ENCODE data around the gene EHMT1. TPM values are rescaled to one million over a fixed set of nuclear protein-coding genes. Genes with fewer than 3 reads are reported as not detected.

EHMT1 gene
- polyA plus RNA-seq, 5 donors = 64.9 to 91.2 (median 73.8) TPM

DNA sequence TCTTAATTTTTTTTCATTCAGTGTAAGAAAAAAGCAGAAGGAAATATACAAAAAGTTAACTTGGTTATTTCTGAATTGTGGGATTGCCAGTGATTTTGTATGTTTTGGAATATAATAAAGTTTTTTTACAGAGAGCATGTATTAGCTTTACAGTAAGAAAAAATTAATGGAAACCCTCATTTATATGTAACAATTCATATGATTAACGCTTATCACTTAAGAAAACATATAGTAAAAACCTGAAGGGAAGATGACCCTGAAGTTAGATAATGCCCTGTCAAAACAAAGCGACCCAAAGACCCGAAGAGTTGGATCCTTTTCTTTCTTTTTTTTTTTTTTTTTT, 52.4 kb downstream of the EHMT1 start:
- no peak for DNase-seq

DNA sequence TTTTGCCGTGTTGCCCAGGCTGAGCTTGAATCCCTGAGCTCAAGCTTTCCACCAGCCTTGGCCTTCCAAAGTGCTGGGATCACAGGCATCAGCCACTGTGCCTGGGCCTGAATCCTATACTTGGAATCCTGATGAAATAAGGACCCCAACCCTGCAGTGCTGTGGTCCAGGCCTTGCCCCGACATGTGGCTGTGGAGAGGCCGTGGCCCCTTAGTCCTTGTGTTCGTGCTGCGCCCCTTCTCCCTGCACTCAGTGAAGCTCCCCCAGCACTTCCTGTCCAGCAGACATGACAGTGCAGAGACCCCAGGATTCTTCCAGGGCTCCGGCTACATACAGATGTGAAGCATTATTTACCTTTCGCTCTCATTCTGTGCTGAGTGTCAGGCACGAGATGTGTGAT, 52.9 kb downstream of the EHMT1 start:
- no peak for DNase-seq

DNA sequence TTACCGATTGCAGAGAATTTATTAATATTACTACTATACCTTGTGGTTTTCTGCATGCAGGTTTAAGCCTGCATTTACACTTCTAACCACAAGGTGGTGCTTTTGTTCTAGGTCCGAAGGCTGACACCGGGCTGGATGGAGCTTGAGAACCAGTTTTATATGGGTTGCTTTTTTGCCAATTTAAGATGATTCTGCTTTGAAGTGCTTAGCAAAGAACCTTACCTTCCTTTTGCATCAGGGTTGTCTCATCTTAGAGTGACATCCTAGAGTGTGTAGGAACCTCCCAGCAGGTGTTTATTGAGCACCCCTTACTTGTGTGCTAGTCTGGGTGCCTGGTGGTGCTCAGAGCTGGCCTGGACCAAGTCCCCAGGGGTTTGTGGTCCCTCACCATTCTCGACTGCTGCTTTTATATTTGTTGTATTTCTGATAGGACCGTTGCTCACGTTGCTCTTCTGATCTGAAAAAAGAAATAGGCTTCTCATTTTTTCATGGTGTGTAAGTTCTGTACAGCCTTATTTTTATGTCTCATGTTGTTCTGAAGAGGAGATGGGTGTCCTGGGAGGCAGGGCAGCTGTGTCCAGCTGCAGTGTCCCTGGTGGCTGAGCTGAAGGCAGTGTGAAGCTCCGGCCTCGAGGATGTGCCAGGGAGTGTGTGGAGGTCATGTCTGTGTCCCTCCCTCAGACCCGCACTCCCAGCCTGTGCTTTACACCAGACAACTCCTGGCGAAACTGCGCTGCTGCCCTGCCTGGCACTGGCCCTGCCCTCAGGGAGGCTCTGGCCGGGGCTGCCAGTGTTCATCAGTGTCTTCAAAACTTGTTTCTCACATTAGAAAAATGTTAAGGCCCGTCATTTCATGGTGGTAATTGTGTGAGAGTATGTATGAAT, 54.3 kb downstream of the EHMT1 start:
- peak in 1 of 2 donors; percentile 55 for DNase-seq

DNA sequence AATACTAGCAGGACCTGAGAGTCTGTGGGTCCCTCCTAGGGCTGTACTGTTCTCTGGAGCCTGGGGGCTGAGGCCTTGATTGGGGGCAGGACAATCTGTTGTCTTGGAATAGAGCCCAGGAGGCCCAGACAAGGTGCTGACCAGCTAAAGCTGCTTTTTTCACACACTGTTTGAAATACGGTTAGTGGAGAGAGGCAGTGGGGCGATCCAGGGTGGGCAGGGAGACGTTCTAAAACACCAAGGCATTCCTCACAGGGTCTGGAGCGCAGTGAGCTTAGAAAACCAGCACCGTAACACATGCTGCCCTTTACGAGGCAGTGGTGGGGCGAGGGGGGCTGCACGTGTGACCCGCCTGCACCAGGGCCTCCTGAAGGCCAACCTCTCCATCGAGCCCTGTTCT, 55.1 kb downstream of the EHMT1 start:
- no peak for DNase-seq

DNA sequence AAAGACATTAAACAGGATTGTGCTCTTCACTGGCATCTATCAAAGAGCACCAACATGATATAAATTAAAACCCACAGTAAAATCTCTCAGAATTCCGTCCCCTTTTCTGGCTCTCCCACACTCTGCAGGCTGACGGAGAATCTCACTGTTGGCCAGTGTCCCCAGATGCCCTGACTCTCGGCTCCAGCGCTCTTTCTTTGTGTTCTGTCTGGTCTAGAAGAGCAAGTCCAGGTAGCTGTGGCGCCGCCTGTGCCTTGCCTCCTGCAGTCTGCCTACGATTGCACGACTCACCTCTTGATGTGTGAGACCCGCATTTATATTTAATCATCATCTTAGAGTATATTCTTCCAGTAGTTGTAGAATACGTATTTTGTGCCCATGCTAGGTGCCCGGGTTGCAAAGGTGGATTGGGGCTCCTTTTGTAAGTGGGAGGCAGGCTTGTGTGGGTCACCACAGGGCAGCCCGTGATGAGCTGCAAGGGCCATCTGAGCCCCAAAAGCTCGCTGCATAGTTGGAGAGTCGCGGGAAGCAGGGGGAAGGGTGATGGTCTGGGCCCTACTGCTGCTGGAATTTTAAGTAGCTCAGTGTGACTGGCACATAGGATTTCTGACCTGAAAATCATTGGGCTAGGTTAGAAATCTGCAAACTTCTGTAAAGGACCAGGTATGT, 55.6 kb downstream of the EHMT1 start:
- no peak for DNase-seq

DNA sequence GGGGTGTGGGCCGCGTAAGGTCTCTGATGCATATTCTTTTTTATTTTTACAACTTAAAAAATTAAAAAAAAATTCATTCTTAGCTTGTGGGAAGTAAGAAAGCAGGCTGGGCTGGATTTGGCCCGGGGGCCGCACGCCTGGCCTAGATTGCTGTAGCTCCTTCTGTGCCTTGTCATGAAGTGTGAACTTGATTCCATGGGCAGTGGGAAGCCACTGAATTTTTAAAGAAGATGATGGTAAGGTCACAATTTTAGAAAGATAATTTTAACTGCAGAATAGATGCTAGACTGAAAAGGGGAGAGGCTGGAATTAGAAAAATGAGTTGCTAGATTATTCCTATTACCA, 56.1 kb downstream of the EHMT1 start:
- DNase-seq = no peak

DNA sequence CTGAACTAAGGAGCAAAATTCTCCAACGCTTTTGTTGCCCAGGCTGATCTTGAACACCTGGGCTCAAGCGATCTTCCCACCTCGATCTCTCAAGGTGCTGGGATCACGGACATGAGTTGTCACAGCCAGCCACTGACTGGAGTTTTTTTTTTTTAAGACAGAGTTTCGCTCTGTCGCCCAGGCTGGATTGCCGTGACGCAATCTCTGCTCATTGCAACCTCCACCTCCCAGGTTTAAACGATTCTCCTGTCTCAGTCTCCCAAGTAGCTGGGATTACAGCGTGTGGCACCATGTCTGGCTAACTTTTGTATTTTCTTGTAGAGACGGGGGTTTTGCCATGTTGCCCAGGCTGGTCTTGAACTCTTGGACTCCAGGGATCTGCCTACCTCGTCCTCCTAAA, 58.2 kb downstream of the EHMT1 start:
- DNase-seq = no peak

DNA sequence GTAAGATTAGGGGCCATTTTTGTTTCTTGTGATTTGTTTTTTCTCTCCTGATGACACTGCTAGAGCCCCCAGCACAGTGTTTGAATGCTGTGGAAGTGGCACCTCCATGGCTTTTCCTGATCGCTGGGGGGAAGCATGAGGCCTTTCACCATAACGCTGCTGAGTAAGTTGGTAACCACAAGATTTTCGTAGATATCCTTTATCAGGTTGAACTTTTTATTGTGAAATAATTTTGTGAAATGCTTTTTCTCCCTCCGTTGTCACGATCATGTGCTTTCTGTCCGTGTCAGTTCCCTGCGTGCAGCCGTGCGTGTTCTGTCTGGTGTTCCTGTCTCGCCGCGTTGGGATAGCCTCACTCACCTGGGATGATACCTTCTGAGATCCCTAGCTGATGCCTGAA, 59.4 kb downstream of the EHMT1 start:
- DNase-seq = no peak

DNA sequence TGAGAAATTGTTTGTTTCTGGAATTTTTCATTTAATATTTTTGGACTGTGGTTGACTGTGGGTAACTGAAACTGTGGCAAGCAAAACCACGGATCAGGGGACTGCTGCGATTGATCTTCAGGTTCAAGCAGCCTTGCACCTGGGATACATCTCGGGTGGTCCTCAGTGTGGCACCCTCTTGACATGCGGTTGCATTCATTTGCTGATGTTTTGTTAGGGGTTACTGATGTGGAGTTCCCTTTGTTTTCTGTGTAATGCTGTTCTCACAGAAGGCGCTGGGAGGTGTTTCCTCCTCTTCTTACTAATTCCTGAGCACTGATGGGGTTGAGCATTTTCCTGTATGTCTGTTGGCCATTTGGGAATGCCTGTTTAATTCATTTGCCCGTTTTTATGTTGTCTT, 60.4 kb downstream of the EHMT1 start:
- no peak for DNase-seq

DNA sequence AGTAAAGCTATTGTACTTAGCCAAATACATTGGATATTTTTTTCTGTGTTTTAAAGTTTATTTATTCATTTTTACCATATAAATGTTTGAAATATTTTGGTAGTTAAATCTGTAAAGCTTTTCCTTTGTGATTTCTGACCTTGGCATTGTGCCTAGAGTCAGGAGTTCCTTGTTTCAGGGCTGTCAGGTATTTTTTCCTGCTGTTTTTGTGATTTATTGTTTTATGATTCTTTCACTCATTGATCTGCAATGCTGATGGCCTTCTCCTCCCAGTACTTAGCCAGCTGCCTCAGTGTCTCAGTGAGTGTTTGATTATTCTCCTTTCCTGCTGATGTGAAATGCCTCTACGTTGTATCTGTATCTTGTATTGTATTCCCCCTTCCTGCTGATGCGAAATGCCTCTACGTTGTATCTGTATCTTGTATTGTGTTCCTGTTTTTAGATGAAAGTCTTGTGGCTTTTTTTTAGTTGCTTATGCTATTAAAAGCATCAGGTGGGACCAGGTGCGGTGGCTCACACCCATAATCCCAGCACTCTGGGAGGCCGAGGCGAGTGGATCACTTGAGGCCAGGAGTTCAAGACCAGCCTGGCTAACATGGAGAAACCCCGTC, 61.0 kb downstream of the EHMT1 start:
- DNase-seq = no peak

DNA sequence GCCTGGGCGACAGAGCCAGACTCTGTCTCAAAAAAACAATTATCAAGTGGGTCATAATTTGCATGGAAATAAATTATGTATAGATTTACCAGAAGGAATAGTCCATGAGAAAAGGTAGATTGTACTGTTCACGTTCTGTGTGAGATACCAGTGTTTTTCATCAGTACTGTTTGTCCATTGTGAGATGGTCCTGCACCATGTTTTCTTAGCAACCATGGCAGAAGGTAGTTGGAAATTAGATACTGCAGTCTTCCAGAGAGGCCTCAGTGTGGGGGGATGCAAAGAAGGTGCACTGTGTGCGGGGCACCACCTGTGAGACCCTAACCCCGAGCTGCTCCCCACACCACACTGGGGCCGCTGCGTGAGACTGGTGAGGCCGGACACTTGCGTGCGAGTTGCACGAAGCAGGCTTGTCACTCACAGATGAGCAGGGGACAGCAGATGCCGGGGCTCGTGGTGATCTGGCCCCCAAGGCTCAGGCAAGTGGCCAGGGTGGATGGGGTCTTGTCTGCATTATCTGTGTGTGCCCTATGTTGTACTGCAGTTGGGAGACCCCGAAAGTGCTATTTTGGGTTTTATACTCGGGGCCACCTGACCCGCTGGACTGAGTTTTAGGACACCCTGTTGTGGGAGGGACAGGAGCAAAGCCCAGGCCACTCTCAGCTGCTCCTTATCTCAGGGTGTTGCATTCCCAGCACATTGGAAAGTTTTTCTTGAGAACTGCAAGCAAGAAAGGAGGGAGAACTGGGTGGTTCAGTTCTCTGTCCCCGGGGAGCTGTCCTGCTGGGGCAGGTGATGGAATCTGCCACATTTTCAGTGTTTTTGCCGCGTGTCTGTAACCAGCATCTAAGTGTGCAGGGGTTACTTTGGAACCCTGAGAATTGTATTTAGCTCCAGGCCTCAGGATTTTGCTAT, 61.9 kb downstream of the EHMT1 start:
- no peak for DNase-seq

DNA sequence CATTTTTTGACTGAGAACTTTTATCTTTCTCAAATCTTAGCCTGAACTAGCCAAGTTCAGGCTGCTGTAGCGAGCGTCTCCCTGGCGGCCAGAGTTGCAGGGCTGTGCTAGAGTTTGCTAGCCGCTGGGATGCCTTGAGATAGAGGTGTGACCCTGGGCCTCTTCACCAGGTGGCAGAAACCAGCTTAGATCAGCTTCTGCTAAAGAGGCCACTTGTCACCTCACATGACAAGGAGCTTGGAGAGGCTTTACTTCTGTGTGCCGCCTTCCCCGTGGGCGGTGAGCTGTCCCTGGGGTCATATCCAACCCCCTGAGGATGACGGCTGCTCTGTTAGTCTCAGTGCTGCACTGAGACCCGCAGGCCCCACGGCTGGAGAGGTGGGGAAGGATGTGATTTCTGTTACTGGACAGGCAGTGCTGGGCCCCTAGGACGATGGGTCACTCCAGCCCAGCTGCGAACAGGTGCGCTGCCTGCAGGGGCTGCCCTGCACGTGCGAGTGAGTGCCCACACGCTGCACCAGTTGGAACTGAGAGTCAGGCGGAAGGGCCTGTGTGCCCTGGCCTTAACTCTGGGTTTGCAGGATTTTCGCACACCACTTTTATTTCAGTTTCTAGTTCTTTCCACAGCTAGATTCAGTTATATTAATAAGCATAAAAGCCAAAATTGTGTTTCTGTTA, 63.8 kb downstream of the EHMT1 start:
- no peak for DNase-seq

DNA sequence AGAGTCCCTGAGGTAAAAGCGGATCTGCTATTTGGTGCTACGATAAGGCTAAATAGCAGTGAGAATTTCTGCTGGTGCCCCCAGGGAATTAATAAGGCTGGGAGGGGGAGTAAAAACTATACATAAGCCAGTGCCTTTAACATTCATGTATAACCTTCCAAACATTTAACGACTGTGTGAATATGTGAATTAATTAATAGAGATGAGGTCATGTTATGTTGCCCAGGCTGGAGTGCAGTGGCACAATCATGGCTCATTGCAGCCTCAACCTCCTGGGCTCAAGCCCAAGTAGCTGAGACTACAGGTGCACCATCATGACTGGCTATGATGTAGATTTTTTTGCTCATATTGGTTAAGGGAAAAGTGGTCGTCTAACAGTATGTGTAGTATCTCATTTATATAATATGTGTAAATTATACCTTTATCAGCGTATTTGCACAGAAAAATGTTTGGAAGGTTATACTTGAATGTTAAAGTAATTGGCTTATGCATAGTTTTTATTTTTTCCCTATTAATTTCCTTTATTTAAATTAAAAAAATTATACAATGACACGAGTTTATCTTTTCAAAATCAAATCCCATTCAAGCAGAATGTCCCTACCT, 64.6 kb downstream of the EHMT1 start:
- DNase-seq = no peak

DNA sequence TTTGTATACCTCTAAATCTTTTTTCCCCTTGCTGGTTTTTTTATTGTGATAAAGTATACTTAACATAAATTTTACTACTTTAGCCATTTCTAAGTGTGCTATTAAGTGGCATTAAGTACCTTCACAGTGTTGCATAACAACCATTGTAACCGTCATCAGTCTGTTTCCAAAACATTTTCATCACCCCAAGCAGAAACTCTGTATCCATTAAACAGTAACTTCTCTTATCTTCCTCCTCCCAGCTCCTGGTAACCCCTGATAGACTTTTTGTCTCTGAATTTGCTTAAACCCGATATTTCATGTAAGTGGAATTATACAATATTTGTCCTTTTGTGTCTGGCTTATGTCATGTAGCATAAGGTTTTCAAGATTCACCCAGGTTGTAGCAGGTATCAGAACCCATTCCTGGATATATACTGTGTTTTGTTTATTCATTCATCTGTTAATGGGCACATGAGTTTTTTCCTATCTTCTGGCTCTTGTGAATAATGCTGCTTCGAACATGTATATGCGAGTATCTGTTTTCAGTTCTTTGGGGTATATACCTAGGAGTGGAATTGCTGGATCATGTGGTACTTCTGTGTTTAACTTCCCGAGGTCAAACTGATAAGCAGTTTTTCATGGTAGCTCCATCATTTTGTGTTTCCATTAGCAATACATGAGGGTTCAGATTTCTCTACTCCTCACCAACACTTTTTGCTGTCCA, 66.4 kb downstream of the EHMT1 start:
- no peak for DNase-seq

DNA sequence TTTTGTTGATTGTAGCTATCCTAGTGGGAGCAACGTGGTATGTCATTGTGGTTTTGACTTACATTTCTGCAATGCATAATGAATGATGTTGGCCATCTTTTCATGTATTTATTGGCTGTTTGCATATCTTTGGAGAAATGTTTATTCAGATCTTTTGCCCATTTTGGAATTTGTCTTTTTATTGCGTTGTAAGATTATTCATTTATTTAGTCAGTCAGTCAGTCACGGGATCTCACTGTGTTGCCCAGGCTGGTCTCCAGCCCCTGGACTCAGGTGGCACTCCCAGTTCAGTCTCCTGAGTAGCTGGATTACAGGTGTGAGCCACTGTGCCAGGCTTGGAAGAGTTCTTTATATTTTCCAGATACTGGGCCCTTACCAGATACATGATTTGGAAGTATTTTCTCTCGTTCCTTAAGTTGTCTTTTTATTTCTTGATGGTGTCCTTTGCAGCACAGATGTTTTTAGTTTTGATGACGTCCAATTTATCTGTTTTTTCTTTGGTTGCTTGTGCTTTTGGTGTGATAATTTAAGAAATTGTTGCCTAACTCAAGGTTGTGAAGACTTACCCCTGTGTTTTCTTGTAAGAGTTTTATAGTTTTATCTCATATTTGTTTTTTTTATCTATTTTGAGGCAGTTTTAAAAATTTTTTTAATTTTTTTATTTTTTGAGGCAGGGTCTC, 67.1 kb downstream of the EHMT1 start:
- no peak for DNase-seq

DNA sequence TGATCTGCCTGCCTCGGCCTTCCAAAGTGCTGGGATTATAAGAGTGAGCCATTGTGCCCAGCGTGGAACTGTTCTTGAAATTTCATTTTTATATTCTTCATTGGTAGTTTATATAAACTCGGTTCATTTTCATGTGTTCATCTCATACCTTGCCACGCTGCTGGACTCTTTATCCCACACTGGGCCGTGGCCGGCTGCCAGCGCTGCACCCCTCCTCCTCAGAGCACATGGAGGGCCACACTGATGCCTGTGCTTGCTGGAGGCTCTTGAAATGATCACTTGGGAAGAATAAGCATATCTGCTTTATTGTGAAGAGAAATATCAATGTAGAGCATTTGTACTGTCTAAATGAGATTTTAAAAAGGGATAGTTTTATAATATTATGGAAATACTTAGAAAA, 69.5 kb downstream of the EHMT1 start:
- DNase-seq = no peak

DNA sequence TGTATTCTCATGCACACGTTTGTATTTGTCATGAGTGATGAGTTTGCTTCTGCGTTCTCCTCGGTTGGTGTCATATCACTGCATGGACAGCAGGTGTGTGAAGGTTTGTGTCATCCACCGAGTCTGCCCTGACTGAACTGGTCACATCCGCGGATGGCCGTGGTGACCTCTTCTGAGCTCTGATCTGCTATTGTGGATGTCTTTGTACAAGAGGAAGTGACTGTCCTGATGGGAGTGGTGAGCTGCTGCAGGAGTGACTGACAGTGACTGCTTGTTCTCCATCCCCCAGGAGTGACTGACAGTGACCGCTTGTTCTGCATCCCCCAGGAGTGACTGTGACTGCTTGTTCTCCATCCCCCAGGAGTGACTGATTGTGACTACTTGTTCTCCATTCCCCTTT, 69.9 kb downstream of the EHMT1 start:
- no peak for DNase-seq

DNA sequence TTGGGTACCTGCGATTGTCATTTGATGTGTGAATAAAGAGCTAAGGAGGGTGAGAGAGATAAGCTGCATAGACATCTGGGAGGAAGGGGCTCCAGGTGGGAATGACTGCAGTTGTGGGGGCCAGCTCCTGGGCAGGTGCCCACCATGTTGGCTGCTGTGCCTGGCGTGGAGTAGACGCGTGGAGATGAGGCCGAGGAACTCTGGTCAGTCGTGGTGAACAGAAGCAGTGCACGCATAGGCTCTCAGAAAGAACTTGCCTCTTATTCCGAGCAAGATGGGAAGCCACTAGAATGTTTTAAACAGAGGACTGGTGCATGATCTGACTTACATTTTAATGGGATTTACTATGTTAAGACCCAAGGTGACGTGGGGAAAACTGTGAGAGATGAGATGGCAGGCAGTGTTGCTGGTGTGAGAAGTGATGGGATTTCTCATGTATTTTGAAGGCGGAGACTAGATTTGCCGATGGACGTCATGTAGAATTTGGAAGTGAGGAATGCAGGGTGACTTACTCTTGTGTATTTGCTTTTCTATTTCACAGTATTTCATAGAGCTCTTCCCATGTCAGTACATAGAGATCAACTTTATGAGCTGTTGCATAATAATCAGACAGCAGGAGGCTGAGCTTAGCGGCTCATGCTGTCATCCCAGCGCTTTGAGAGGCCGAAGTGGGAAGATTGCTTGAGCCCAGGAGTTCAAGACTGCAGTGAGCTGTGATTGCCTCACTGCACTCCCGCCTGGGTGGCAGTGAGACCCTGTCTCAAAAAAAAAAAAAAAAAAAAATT, 71.1 kb downstream of the EHMT1 start:
- DNase-seq = no peak

All from right lung (tissue), 5 donors.